IPS-20b (cell line): ENCODE results near the gene EPS8L1.

Experiments used
- H3K27ac ChIP-seq: one replicate; pipeline ENCODE4 v1.5.1; 2013; ENCODE audit warnings: low read length
- H3K27me3 ChIP-seq: 2 replicates; pipeline ENCODE4 v1.6.1; 2013; ENCODE audit warnings: mild to moderate bottlenecking, low read length, inconsistent platforms; ENCODE audit not compliant: insufficient read depth
- H3K36me3 ChIP-seq: 2 replicates; pipeline ENCODE4 v1.6.1; 2013; ENCODE audit warnings: low read depth, mild to moderate bottlenecking, inconsistent platforms, low read length, moderate library complexity; ENCODE audit not compliant: insufficient read depth
- H3K4me1 ChIP-seq: 2 replicates; pipeline ENCODE4 v1.6.1; 2013; ENCODE audit warnings: mild to moderate bottlenecking, control low read depth, inconsistent platforms, low read length, moderate library complexity; ENCODE audit not compliant: insufficient read depth
- H3K4me3 ChIP-seq: 2 replicates; pipeline ENCODE4 v1.5.1; 2013; ENCODE audit warnings: mild to moderate bottlenecking, low read length, inconsistent platforms
- H3K9ac ChIP-seq: 2 replicates; pipeline ENCODE4 v1.6.1; 2013; ENCODE audit warnings: low read depth, mild to moderate bottlenecking, inconsistent platforms, low read length, moderate library complexity
- H3K9me3 ChIP-seq: 2 replicates; pipeline ENCODE4 v1.6.1; 2013; ENCODE audit warnings: mild to moderate bottlenecking, low read depth, low read length, inconsistent platforms; ENCODE audit not compliant: insufficient read depth

EPS8L1 gene

DNA sequence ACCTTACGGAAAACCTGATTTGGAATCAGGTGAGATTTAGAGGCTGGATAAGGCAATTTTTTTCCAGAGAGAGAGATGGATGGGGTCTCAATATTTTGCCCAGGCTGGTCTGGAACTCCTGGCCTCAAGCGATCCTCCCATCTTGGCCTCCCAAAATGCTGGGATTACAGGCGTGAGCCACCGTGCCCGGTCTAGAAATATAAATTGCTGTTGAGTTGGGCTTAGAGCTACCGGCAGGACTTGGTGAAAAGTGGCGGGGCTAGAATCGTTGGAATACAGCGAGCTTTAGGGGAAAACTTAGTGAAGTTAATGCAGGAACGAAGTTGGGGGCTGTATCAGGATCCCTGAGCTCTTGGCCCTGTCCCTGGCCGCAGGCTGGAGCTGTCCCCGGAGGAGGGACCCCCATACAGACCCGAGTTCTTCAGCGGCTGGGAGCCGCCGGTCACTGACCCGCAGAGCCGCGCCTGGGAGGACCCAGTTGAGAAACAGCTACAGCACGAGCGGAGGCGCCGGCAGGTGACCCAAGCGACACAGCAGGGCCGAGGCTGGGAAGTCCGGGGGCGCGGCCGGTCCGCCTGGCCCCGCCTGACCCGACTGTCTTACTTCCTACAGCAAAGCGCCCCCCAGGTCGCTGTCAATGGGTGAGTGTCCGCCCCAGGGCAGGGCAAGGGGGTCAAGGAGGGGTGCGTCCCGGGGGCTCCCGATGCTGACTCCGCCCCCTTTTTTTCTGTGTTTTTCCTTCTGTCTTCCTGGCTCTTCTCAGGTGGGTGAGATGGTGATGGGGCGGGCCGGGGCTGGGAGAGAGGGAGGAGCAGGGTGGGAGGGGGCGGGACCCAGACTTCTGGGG lies 7.6 kb downstream of the EPS8L1 start:
- no peaks in the 10 kb centered on the region for H3K9me3 ChIP-seq
- no peak overlapping the region for H3K9ac ChIP-seq
- no peak overlapping the region for H3K4me3 ChIP-seq
- peaks cover 7% of the 10 kb centered on the region; the same call in 1 of the 2 replicates for H3K4me1 ChIP-seq
- no peak overlapping the region for H3K27ac ChIP-seq
- no peaks in the 10 kb centered on the region for H3K36me3 ChIP-seq
- H3K27me3 ChIP-seq = peaks cover 75% of the 10 kb centered on the region

DNA sequence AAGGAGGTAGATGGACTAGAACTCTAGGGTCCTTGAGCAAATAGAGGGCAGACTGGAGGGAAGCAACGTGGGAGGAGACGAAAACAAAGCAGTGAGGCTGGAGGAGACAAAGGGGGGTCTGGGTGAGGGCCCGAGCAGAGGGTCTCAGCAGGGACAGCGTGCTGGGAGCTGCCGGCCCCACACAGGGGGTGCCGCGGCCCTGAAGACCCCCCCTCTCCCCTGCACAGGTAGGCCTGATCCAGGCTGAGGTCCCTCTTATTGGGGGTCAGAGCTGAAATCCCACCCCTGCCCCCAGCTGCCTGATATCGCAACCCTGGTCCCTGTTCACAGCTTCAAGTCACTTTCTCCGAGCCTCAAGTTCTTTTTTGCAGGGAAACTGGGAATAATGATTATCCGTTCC lies 8.7 kb downstream of the EPS8L1 start:
- peaks cover 9% of the 10 kb centered on the region; the same call in 1 of the 2 replicates for H3K4me1 ChIP-seq
- H3K4me3 ChIP-seq = no peak overlapping the region
- H3K36me3 ChIP-seq = 0 out of 2 replicates have a peak, but pooled peaks cover under 1% of the 10 kb centered on the region
- H3K9me3 ChIP-seq = no peaks in the 10 kb centered on the region
- no peak overlapping the region for H3K9ac ChIP-seq
- peaks cover 69% of the 10 kb centered on the region for H3K27me3 ChIP-seq
- no peak overlapping the region for H3K27ac ChIP-seq

DNA sequence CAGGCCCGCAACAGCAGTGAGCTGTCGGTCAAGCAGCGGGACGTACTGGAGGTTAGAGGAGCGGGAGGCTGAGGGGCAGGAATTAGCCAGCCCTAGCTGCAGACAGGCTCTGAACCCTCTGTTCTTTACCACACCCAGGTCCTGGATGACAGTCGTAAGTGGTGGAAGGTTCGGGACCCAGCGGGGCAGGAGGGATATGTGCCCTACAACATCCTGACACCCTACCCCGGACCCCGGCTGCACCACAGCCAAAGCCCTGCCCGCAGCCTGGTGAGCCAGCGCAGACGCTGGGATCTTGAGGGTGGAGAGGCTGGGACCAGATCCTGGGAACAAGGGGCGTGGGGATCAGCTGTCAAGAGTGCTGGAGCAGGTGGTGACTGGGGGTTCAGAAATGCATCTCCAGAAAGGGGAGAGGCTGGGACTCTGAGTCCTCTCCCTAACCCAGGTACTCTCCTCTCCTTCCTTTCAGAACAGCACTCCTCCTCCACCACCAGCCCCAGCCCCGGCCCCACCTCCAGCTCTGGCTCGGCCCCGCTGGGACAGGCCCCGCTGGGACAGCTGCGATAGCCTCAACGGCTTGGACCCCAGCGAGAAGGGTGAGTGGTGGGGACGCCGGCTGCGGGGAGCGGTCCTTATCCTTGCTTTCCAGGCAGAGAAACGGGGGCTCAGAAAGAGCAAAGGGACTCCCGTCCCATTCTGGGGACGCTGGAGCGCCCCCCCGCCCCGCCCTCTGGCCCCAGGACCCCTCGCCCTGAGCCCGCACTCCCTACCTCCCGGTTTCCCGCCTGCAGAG lies 10.4 kb downstream of the EPS8L1 start:
- H3K9ac ChIP-seq = peak overlapping the region; percentile 75; the same call in 1 of the 2 replicates
- H3K4me3 ChIP-seq = peak overlapping the region; percentile 83

GRCh38 chr19:55086730-55087541 lies 11.3 kb downstream of the EPS8L1 start:
- no peak overlapping the region for H3K27ac ChIP-seq
- peaks cover 48% of the 10 kb centered on the region for H3K27me3 ChIP-seq
- peak overlapping the region; percentile 75; the same call in 1 of the 2 replicates for H3K9ac ChIP-seq
- no peaks in the 10 kb centered on the region for H3K9me3 ChIP-seq
- peaks cover 14% of the 10 kb centered on the region; the same call in 1 of the 2 replicates for H3K36me3 ChIP-seq
- peaks cover 9% of the 10 kb centered on the region; the same call in 1 of the 2 replicates for H3K4me1 ChIP-seq
- H3K4me3 ChIP-seq = peak overlapping the region; percentile 83

More for the DNA sequence above, 10.4 kb downstream of the EPS8L1 start:
- H3K36me3 ChIP-seq = peaks cover 12% of the 10 kb centered on the region; the same call in 1 of the 2 replicates
- no peak overlapping the region for H3K27ac ChIP-seq
- H3K4me1 ChIP-seq = peaks cover 9% of the 10 kb centered on the region; the same call in 1 of the 2 replicates
- no peaks in the 10 kb centered on the region for H3K9me3 ChIP-seq
- H3K27me3 ChIP-seq = peaks cover 53% of the 10 kb centered on the region

DNA sequence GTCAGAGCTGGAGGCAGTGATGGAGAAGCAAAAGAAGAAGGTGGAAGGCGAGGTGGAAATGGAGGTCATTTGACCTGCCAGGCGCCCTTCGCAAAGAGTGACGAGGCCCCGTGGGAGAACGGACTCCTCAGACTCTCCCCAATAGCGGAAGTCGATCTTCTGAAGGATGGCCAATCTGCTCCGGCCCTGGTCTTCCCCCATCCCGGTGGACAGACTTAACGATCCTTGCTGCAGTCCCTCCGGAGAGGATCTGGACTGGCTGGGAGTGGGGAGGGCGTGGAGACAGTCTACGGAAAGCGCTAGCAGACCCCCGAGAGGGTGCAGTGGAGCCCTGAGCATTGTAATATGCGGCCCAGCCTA lies 11.9 kb downstream of the EPS8L1 start:
- Histone ChIP-seq H3K36me3 (peaks cover 14% of the 10 kb centered on the region; the same call in 1 of the 2 replicates), H3K27ac (no peak overlapping the region), H3K9ac (peak overlapping the region; percentile 75; the same call in 1 of the 2 replicates), H3K27me3 (peaks cover 42% of the 10 kb centered on the region), H3K4me1 (peaks cover 9% of the 10 kb centered on the region; the same call in 1 of the 2 replicates), H3K4me3 (peak overlapping the region; percentile 83), H3K9me3 (no peaks in the 10 kb centered on the region)

GRCh38 chr19:55088021-55088451 lies 12.4 kb downstream of the EPS8L1 start:
- Histone ChIP-seq H3K4me1 (peaks cover 13% of the 10 kb centered on the region), H3K27me3 (peaks cover 37% of the 10 kb centered on the region), H3K27ac (no peak overlapping the region), H3K9ac (peak overlapping the region; percentile 75; the same call in 1 of the 2 replicates), H3K36me3 (peaks cover 14% of the 10 kb centered on the region; the same call in 1 of the 2 replicates), H3K4me3 (peak overlapping the region; percentile 83), H3K9me3 (no peaks in the 10 kb centered on the region)

- Histone ChIP-seq H3K9ac (no peak overlapping the region), H3K27me3 (peaks cover 32% of the 10 kb centered on the region), H3K4me3 (peak overlapping the region; percentile 83; the same call in 1 of the 2 replicates), H3K27ac (no peak overlapping the region), H3K4me1 (peaks cover 13% of the 10 kb centered on the region), H3K9me3 (no peaks in the 10 kb centered on the region), H3K36me3 (peaks cover 14% of the 10 kb centered on the region; the same call in 1 of the 2 replicates)
Observed at GRCh38 chr19:55088543-55089341, 13.1 kb downstream of the EPS8L1 start.

DNA sequence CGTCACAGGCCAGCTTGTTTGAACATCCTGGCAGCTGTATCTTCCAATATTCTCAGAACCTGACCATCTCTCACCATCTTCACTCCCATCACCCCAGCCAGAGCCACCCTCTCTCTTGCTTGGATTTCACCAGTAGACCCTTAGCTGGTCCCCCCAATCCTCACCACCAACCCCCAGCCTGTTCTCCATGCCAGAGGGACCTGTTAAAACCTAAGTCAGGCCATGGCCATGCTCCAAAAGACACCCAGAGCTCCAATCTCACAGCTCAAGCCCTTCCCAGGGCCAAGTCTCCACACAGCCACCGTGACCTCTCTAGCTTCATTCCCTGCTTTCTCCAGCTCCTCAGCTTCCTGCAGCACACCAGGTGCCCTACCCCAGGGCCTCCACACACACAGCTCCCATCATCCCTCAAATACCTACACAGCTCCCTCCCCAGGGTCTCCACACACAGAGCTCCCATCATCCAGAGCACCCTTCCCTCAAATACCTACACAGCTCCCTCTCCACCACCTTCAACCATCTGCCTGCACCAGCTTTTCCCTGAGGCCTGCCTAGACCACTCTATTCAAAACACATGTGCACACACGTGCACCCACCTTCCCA lies 13.8 kb downstream of the EPS8L1 start:
- no peak overlapping the region for H3K9ac ChIP-seq
- H3K9me3 ChIP-seq = no peaks in the 10 kb centered on the region
- peaks cover 14% of the 10 kb centered on the region; the same call in 1 of the 2 replicates for H3K36me3 ChIP-seq
- H3K4me3 ChIP-seq = no peak overlapping the region
- H3K27me3 ChIP-seq = peaks cover 25% of the 10 kb centered on the region
- peaks cover 13% of the 10 kb centered on the region for H3K4me1 ChIP-seq
- no peak overlapping the region for H3K27ac ChIP-seq

- peaks cover 15% of the 10 kb centered on the region for H3K4me1 ChIP-seq
- H3K27me3 ChIP-seq = peaks cover 14% of the 10 kb centered on the region
- no peak overlapping the region for H3K4me3 ChIP-seq
- peaks cover 14% of the 10 kb centered on the region; the same call in 1 of the 2 replicates for H3K36me3 ChIP-seq
- H3K9ac ChIP-seq = no peak overlapping the region
- no peaks in the 10 kb centered on the region for H3K9me3 ChIP-seq
- no peak overlapping the region for H3K27ac ChIP-seq
Observed at GRCh38 chr19:55090564-55090963, 14.9 kb downstream of the EPS8L1 start.
